Fibroblast of upper back skin (primary cell): ENCODE measurements around the gene WDPCP.
"Not testable (repeated sequence)": the region's sequence is repeated elsewhere in the genome, so short reads cannot be mapped to it uniquely, and the experiment has no call there.

Experiments used
- DNase-seq: peaks from one replicate; pipeline ENCODE4 v3.0.0-alpha.2; 2013

The WDPCP gene

DNA sequence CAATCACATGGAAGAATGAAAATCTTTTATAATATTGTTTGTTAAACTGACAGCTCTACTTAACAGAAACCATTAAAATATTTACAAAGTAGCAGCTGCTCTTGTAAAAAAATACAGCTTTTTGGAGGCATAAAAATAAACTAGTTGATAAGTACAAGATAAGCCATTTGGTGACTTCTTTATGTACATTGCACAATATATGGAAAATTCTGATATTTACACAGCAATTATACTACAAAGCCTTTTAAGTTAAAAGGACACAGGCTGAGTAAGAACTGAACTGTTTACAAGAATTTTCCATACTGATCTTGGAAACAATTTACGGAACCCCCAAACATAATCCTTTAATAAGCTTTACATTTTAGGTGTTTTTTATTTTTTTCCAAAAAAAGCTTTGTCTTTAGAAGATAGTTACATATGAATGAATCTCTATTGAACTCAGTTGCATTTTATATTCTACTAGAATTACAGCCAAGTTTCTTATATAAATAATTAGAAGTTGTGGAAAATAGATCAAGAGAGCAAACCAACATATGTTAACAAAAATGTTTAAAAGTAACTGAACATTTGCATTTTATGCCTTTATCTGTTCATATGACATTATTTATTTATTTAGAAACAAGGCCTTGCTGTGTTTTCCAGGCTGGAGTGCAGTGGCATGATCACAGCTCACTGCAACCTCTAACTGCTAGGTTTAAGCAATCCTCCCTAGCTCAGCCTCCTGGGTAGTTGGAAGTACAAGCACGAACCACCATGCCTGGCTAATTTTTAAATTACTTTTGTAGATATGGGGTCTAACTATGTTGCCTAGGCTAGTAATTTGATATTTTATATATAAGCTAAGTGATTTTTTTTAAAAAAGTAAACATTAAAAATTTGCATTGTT, 395.1 kb downstream of the WDPCP start:
- DNase-seq: no peak

GRCh38 chr2:63192169-63192888, 395.9 kb downstream of the WDPCP start:
- no peak for DNase-seq

GRCh38 chr2:63189026-63189425, 399.3 kb downstream of the WDPCP start:
- peak; percentile 56 for DNase-seq

DNA sequence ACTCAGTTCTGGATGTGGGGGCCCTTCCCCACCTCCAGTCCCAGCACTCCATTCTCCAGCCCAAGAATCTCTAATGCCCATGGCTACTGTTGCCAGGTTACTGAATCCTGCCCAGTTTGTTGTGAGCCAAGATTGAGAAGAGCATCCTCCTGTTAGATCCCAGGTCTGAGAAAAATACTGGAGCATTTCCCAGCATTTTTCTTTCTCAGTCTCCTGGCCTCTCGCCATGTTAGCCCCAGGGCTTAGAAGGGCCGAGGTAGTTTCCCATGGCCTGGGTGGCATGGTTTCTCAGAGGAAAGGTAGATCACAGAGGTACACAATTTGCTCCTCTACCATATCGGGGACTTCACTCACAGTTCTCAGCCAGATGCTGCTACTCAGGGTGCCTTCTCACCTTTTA, 401.9 kb downstream of the WDPCP start:
- DNase-seq: no peak

- no peak for DNase-seq
Measured at GRCh38 chr2:63163161-63163820, 425.0 kb downstream of the WDPCP start.

GRCh38 chr2:63159262-63159661, 429.0 kb downstream of the WDPCP start:
- DNase-seq: no peak

GRCh38 chr2:63136683-63137082, 451.6 kb downstream of the WDPCP start:
- not testable (repeated sequence) for DNase-seq

DNA sequence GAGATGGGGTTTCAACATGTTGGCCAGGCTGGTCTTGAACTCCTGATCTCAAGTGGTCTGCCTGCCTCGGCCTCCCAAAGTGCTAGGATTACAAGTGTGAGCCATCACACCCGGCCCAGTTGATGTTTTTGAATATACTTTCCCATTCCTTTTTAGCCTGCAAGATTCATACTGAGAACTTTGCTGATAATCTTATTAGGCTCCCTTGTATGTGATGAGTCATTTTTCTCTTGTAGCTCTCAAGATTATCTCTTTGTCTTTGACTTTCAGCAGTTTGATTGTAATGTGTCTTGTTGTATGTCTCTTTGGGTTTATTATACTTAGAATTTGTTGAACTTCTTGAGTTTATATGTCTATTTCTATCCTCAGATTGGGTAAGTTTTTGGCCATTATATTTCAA, 456.3 kb downstream of the WDPCP start:
- DNase-seq: no peak

DNA sequence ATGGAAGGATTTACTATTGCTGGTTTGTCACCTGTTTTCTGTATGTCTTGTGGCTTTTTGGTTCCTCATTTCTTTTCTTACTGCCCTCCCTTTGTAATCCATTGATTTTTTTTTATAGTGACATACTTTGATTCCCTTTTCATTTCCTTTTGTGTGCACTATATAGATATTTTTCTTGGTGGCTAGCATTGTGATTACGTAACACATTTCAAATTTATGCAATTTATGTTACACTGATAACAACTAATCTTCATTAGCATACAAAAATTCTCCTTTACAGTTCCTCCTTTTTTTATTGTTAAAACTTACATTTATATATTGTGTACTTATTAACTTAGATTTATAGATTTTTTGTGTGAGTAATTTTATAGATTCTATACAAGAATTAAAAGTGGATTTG, 457.1 kb downstream of the WDPCP start:
- no peak for DNase-seq

DNA sequence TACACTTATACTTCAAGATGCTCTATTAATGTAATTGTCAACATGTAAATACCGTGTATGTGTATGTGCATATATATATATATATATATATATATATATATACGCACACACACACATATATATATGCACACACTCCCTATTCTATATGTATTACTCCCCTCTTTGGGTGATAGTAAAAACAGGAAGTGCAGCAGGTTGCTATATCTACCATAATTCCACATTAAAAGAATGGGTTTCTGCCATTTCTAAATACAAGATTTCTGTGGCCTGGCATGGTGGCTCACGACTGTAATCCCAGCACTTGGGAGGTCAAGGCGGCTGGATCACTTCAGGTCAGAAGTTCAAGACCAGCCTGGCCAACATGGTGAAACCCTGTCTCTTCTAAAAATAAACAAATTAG, 460.7 kb downstream of the WDPCP start:
- DNase-seq: no peak

GRCh38 chr2:63124850-63125249, 463.4 kb downstream of the WDPCP start:
- DNase-seq: no peak

- DNase-seq: no peak
Measured at GRCh38 chr2:63124218-63124617, 464.1 kb downstream of the WDPCP start.

DNA sequence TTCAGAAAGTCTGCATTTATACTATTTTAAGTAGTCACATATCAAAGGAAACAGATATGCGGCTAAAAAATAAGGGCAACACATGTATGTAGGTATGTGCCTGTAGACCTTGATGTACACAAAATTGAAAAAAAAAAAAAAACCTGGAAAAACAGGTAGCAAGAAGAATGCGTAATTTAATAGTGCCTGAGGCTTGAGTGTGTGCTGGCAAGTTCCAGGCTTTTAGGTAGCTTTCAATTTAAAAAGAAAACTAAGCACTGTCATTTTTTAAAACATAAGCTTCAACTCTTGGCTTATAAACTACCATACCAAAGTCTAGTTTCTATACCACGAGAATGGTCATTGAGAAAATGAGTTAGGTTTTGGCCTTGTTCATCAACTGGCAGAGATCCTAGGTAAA, 465.4 kb downstream of the WDPCP start:
- DNase-seq: no peak

DNA sequence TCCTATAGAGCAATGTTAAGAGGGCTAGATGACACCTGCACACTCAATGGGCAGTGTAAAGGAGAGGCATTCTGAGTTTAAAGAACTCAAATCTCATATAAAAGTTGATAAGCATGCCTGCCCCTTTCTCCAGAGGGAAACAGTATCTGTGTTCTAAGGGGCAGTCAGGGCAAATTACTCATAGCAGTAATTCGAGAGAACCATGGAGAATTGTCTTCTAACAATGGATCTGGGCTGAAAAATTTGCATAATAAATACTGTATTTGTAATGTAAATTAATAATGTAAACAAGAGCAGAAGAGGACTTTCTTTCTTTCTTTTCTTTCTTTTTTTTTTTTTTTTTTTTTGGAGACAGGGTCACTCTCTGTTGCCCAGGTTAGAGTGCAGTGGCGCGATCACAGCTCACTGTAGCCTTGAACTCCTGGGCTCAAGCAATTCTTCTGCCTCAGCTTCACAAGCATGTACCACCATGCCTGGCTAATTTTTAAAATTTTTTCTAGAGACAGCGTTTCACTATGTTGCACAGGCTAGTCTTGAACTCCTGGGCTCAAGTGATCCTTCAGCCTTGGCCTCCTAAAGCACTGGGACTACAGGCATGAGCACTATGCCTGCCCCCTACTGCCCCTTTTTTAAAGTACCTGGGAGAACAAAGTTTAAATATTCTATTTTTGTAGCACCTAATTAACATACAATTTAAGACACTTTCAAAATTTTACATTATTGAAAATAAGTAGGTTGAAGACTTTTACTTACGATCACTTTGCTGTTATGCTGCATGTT, 467.0 kb downstream of the WDPCP start:
- DNase-seq: no peak

- DNase-seq: no peak
Measured at GRCh38 chr2:63118821-63119220, 469.5 kb downstream of the WDPCP start.

DNA sequence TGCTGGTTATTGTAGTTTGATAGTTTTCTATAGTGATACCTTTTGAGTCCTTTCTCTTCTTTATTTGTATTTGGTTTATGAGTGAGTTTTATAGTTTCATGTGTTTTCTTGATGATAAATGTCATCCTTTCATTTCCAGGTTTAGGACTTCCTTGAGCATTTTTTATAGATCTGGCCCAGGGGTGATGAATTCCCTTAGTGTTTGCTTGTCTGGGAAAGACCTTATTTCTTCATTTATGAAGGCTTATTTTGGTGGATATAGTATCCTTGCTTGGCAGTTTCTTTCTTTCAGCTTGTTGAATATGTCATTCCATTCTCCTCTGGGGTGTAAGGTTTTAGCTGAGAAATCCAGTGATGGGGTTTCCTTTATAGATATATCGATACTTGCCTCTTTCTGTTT, 483.8 kb downstream of the WDPCP start:
- DNase-seq: no peak

- no peak for DNase-seq
Measured at GRCh38 chr2:63101954-63102353, 486.3 kb downstream of the WDPCP start.

DNA sequence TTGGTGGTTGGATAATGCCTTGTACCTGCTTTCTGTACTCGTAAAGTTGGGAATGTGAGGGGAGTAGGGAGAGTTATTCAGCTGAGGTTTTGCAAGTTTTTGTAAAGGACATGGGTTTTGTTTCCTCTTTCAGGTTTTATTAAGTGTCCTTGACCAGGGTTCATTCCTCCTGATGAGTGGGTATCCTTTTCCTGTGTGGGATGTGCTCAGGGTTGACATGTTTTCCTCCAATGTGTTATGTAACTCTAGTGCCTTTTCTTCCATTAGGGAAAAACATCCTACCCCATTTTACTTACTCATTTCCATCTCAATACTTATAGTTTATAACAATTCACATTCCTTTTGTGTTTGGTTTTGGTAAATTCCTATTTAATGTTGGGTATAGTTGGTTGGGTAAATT, 489.2 kb downstream of the WDPCP start:
- DNase-seq: no peak

DNA sequence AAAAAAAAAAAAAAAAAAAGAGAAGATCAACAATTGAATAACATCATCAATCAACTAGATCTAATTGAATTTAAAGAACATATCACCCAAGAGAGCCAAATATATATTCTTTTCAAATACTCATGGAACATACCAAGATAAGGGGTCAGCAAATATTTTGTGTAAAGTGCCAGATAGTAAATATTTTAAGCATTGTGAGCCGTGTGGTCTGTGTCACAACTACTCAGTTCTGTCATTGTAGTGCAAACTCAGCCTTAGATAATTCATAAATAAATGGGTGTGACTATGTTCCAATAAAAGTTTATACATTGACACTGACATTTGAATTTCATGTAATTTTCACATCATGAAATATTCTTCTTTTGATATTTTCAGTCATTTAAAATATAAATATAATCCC, 491.8 kb downstream of the WDPCP start:
- DNase-seq: no peak

DNA sequence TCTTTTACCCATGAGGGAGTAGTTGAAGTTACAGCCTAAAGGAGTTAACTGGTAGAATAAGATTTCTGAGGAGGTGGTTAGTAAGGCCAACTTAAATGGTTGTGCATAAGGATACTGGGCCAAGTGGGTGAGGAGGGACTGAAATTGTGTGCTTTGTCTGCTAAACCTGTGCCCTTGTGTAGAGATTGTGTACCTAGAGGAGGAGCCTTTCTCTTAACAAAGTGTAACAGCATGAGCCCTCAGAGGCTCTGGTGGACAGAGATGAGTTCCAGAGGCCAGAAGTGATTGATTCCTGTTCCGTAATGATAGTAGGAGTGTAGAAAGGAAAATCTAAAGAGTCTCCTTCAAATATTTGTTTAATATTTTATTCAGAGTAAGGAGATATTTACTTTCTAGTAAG, 494.8 kb downstream of the WDPCP start:
- no peak for DNase-seq

DNA sequence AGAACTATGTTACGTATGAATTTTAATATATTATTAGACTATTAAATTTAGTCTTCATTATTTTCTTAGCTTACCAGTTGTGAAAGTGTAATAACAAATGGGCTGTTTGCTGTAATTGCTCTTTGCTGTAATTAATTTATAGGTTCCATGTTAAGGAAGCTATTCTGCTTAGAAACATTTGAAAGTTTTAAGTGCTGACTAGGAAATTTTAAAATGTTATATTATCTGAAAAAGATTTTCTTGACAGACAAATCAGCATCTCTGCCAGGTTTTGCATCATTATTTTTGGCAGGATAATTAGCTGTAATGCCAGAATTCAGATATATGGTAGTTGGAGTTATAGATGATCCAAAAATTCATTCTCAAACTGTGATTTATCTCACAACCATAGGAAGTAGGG, 495.4 kb downstream of the WDPCP start:
- no peak for DNase-seq

DNA sequence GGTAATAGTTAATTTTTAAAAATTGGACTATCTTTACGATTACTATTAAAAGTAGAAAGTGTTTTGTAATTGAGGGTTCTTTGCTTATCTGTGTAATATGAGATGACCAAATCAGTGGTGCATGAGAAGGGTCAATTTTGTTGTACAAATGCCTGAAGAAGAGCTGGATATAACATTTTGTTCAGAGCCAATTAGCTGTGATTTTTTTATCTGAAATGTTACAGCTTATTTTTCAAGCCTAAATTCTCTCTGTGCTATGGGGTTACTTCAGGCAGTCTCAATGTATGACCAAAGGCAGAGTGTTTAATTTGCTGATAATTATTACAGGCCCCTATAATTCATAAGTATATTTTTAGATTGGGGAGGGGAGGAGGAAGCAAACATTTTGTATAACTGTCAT, 495.9 kb downstream of the WDPCP start:
- DNase-seq: no peak

GRCh38 chr2:63086687-63087086, 501.6 kb downstream of the WDPCP start:
- no peak for DNase-seq
